Colonic mucosa (tissue), 4 donors: ENCODE data around the gene PRM2. TPM values are rescaled to one million over a fixed set of nuclear protein-coding genes. Genes with fewer than 3 reads are reported as not detected.

Experiments
- DNase-seq: peaks from one replicate; pipeline ENCODE4 v3.0.0-alpha.2; 2020
- H3K27ac ChIP-seq: fragments of 200-600 bp; one replicate; pipeline ENCODE4 v1.8.0; 2021
- H3K27me3 ChIP-seq: fragments of 200-600 bp; one replicate; pipeline ENCODE4 v1.8.0; 2021
- H3K36me3 ChIP-seq: fragments of 200-600 bp; one replicate; pipeline ENCODE4 v1.8.0; 2021
- H3K4me1 ChIP-seq: fragments of 200-600 bp; one replicate; pipeline ENCODE4 v1.8.0; 2021; ENCODE audit warnings: mild to moderate bottlenecking
- H3K4me3 ChIP-seq: fragments of 200-600 bp; one replicate; pipeline ENCODE4 v1.8.0; 2021
- H3K9ac ChIP-seq, 2 donors: one replicate each; pipeline ENCODE4 v1.7.0; 2013; ENCODE audit warnings: control low read depth in 2 of 2, low read depth in 2 of 2, low read length in 2 of 2
- H3K9me3 ChIP-seq: fragments of 200-600 bp; one replicate; pipeline ENCODE4 v1.8.0; 2021
- CTCF ChIP-seq: fragments of 200-600 bp; IDR thresholded peaks from one replicate; pipeline ENCODE4 v1.8.0; 2022; ENCODE audit warnings: antibody characterized with exemption, mild to moderate bottlenecking
- intact Hi-C: fragments of 100-400 bp; cut with DNase I; formaldehyde crosslinking; loops from one replicate; pipeline ENCODE4 v1.14.1; 2022
- total RNA-seq, 2 donors: library from RNA; stranded (reverse); fragmentation: NEBNext Ultra II Directional in 1 of 2; extraction: Animal tissue kit (Norgen Biotek cat#: 25700) in 1 of 2; gene quantifications; one replicate each; pipeline ENCODE4 v1.2.1, GENCODE V29; 2021
- donor health status: healthy.
- donor health status: DM: no; HTN: no; CAD: no.
- donor health status: DM: no; HTN: no; CAD: no.

PRM2 gene
- total RNA-seq, 2 donors from 2014 or later = not detected

GRCh38 chr16:11263737-11264136 is 12.5 kb downstream of the PRM2 start:
- H3K27ac ChIP-seq = peak overlapping the region; percentile 50

GRCh38 chr16:11262915-11263314 is 13.4 kb downstream of the PRM2 start:
- intact Hi-C loops = no loop called here
- no peaks in the 10 kb centered on the region for H3K9me3 ChIP-seq
- TF ChIP-seq CTCF = no peak
- H3K4me1 ChIP-seq = peaks cover 11% of the 10 kb centered on the region
- no peak overlapping the region for H3K4me3 ChIP-seq
- no peaks in the 10 kb centered on the region for H3K27me3 ChIP-seq
- H3K36me3 ChIP-seq = no peaks in the 10 kb centered on the region
- no peak overlapping the region for H3K27ac ChIP-seq
- DNase-seq = peak; percentile 56
- H3K9ac ChIP-seq = peak overlapping the region in 1 of 2 donors; percentile 14

More at GRCh38 chr16:11263737-11264136, 12.5 kb downstream of the PRM2 start:
- no peak for TF ChIP-seq CTCF
- H3K36me3 ChIP-seq = no peaks in the 10 kb centered on the region
- peaks cover 11% of the 10 kb centered on the region for H3K4me1 ChIP-seq
- intact Hi-C loops = no loop called here
- H3K9ac ChIP-seq = peak overlapping the region in 1 of 2 donors; percentile 27
- H3K9me3 ChIP-seq = no peaks in the 10 kb centered on the region
- H3K27me3 ChIP-seq = no peaks in the 10 kb centered on the region
- no peak for DNase-seq
- no peak overlapping the region for H3K4me3 ChIP-seq

- no peak for TF ChIP-seq CTCF
- Histone ChIP-seq H3K27me3 (no peaks in the 10 kb centered on the region), H3K9ac (no peak overlapping the region), H3K4me1 (peaks cover 18% of the 10 kb centered on the region), H3K27ac (no peak overlapping the region), H3K36me3 (no peaks in the 10 kb centered on the region), H3K4me3 (no peak overlapping the region), H3K9me3 (no peaks in the 10 kb centered on the region)
- intact Hi-C loops = no loop called here
- DNase-seq = no peak
Measured at GRCh38 chr16:11260596-11260966, 15.7 kb downstream of the PRM2 start.

DNA sequence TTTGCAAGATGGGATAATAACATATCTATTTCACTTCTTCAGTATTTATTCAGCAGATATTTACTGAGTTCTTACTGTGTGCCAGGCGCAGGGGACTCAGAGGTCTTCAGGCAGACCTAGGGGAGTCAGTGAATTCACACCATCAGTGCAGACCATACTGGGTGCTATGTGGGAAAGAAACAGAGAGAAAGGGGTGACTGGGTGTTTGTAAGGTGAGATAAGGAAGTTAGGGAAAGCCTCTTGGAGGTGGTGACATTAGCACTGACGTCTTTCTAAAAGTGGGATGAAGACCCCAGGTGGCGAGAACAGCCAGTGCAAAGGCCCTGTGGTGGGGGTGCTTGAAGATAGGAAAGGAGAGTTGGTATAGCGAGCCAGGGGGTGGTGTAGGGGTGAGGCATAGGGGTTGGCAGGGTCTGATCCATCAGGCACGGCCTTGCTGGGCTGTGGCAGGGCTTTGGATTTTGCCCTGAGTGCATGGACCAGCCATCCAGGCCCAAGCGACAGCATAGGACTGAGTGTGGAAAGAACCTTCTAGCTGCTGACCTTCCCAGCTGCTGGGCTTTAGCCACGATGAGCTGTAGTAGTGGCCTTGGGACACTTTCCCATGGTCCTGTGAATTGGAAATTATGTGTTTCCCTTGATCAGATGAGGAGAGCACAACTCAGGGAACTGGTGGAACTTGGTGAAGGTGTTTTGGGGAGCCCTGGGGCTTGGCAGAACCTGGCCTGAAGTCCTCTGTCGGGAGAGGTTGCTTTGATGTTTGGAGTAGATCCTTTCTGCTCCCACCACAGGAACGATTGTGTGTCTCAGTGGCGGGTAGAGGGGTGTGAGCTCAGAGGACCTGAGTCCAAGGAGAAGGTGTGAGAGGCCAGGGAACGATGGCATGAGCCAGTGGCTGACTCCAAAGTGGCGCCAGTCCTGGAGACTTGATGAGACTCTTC is 16.4 kb downstream of the PRM2 start:
- peaks cover 15% of the 10 kb centered on the region for H3K4me1 ChIP-seq
- DNase-seq = no peak
- no peaks in the 10 kb centered on the region for H3K9me3 ChIP-seq
- intact Hi-C loops = loop anchor here (5.0 to 10.0 kb wide), 2 partner anchors 87 to 155 kb away; partner anchors contain the start of gene RMI2
- TF ChIP-seq CTCF = no peak
- no peaks in the 10 kb centered on the region for H3K27me3 ChIP-seq
- H3K9ac ChIP-seq = no peak overlapping the region
- no peaks in the 10 kb centered on the region for H3K36me3 ChIP-seq
- H3K4me3 ChIP-seq = no peak overlapping the region
- H3K27ac ChIP-seq = peak overlapping the region; percentile 30

DNA sequence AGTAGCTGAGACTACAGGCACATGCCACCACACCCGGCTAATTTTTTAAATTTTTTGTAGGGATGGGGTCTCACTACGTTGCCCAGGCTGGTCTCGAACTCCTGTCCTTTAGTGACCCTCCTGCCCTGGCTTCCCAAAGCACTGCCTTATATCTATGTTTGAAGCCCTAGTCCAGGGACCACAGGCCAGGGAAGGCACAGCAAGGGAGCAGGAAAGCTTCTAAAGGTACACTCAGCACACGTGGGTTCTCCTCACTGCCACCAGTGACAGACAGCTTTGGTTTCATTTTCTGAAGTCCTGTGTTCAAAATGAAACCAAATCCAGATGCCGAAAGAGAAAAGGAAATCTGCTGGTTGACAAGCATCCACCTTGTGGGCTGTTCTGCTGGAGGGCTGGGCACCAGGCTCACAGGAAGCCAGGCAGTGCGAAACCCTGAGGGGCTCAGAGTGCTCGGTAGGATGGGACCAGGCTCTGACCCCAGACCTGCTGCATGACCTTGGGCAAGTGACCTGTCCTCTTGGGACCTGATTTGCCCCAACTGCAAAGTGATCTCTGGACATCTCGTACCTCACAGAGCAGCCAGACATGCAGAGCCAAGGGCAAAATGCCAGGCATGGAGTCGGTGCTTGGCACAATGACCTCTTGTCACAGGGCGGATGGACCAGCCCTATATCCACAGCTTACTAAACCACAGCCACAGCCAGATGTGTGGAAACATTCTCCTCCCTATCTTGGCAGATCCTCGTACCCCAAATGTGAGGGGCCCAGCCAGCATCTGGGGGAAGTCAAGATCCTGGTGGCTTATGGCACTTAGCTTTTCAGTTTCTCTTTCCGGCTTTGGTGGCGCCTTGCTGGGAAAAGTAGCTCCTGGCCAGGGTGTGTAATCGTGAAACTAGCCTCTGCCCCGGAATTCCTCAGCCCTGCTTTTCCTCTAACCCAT is 17.5 kb downstream of the PRM2 start:
- peak overlapping the region in 1 of 2 donors; percentile 70 for H3K9ac ChIP-seq
- peak overlapping the region; percentile 30 for H3K27ac ChIP-seq
- H3K36me3 ChIP-seq = no peaks in the 10 kb centered on the region
- no peaks in the 10 kb centered on the region for H3K9me3 ChIP-seq
- H3K4me1 ChIP-seq = peaks cover 12% of the 10 kb centered on the region
- DNase-seq = peak; percentile 74
- intact Hi-C loops = loop anchor here (5.0 to 10.0 kb wide), 2 partner anchors 88 to 154 kb away; partner anchors contain the start of gene RMI2
- H3K4me3 ChIP-seq = no peak overlapping the region
- TF ChIP-seq CTCF = no peak
- H3K27me3 ChIP-seq = no peaks in the 10 kb centered on the region
